PC-3 (cell line): ENCODE measurements around the gene MAML2.

Source experiments
- EZH2 ChIP-seq: fragments of 300-600 bp; sonication (generic); IDR thresholded peaks from one replicate; pipeline ENCODE4 v1.6.1; 2017; ENCODE audit warnings: antibody characterized with exemption, mild to moderate bottlenecking, low read length; ENCODE audit not compliant: unreplicated experiment
- EZH2phosphoT487 ChIP-seq: fragments of 300-600 bp; sonication (generic); IDR thresholded peaks from 2 replicates; pipeline ENCODE4 v1.6.1; 2018; ENCODE audit warnings: mild to moderate bottlenecking, antibody characterized with exemption, low read length, borderline replicate concordance
- TF ChIP-seq, protein P1 (sequence below): fragments of 300-600 bp; sonication (generic); conservative IDR thresholded peaks from 2 replicates; pipeline ENCODE4 v1.5.1; 2017; ENCODE audit warnings: antibody characterized with exemption, low read depth, mild to moderate bottlenecking, low read length

DNA sequence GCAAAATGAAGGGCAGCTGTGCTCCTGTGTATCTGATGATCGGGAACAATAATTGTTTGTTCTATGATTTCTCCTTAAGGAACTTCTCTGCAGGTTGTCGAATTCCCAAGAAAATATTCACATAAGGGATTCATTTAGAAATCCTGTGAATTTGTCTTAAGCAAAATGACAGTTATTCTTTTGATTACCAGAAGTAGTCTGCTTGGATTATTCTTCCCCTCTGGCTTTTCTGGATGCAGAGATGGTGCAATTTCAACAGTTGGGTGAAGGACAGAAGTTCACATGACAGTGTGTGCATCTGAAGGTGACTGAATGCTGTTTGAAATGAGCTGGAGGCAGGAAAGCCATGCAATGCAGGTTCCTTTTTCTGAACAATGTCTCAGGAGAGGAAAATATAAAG lies 281.9 kb downstream of the MAML2 start:
- TF ChIP-seq, protein P1, sequence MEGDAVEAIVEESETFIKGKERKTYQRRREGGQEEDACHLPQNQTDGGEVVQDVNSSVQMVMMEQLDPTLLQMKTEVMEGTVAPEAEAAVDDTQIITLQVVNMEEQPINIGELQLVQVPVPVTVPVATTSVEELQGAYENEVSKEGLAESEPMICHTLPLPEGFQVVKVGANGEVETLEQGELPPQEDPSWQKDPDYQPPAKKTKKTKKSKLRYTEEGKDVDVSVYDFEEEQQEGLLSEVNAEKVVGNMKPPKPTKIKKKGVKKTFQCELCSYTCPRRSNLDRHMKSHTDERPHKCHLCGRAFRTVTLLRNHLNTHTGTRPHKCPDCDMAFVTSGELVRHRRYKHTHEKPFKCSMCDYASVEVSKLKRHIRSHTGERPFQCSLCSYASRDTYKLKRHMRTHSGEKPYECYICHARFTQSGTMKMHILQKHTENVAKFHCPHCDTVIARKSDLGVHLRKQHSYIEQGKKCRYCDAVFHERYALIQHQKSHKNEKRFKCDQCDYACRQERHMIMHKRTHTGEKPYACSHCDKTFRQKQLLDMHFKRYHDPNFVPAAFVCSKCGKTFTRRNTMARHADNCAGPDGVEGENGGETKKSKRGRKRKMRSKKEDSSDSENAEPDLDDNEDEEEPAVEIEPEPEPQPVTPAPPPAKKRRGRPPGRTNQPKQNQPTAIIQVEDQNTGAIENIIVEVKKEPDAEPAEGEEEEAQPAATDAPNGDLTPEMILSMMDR, result no peak
- no peak for TF ChIP-seq EZH2phosphoT487
- no peak for TF ChIP-seq EZH2
